Fibroblast of skin of abdomen (primary cell): Measurements from ENCODE around the gene ACTR2.

Experiments used
- DNase-seq: peaks from one replicate; pipeline ENCODE4 v3.0.0-alpha.2; 2013

ACTR2 gene

GRCh38 chr2:65281627-65282351 lies 54.2 kb downstream of the ACTR2 start:
- DNase-seq, result peak; percentile 62

- DNase-seq, result no peak
These were observed 54.9 kb downstream of the ACTR2 start for GRCh38 chr2:65282477-65283053.

DNA sequence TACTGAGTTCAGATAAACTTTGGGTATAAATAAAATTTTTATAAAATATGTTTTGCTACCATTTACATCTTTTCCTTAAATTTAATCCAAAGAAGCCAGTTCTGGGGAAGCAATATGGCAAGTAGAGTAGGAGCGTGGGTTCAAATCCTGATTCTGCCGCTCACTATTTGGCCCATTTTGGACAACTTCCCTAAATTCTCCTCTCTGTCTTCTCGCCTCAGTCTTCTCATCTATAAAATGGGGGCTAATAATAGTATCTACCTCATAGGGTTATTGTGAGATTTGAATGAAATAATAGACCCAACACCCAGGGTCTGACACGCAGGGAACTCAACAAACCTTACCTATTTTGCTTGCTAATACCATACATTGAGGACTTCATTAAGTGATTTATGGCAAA lies 59.7 kb downstream of the ACTR2 start:
- no peak for DNase-seq

GRCh38 chr2:65291216-65292105 lies 63.8 kb downstream of the ACTR2 start:
- DNase-seq, result no peak

GRCh38 chr2:65292106-65292400 lies 64.4 kb downstream of the ACTR2 start:
- no peak for DNase-seq

DNA sequence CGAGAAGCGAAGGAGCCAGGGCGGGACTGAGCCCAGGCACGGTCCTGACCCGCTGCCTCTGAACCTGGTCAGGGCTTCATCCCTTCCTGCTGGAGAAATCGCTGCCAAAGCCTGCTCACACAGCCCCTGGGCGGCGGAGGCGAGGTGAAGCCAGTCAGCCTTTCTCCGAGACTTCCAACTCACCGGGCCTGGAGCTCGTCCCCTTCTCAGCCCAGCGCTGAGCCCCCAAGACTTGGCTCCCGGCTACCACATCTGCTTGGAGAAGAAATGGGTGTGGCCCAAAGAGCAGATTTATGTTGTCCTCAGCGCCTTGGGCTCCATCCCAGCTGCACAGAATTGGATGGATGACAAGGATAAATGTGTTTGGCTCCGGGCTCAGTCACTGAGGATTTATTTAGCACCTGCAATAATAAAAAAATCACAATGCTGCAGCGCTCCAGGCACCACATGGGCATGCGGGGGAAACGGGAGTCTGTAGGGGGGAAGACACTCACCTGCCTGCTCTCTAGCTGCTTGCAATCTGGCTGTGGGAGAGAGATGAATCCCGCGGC lies 64.9 kb downstream of the ACTR2 start:
- no peak for DNase-seq

DNA sequence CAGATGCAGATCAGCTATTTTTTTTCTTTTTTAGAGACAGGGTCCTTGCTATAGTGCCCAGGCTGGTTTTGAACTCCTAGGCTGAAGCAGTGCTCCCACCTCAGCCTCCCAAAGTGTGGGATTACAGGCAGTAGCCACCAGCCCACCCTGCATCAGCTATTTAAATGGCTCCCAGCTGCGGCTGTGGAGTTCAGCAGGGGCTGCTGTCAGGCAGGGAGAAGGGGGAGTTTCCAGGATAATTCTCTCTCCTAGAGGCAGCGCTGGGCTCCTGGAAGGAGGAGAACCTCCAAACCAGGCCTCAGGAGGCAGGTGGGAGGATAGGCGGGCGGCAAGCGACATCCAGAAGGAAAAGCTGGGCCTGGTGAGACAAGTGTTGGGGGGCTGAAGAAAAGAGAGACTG lies 65.7 kb downstream of the ACTR2 start:
- no peak for DNase-seq

DNA sequence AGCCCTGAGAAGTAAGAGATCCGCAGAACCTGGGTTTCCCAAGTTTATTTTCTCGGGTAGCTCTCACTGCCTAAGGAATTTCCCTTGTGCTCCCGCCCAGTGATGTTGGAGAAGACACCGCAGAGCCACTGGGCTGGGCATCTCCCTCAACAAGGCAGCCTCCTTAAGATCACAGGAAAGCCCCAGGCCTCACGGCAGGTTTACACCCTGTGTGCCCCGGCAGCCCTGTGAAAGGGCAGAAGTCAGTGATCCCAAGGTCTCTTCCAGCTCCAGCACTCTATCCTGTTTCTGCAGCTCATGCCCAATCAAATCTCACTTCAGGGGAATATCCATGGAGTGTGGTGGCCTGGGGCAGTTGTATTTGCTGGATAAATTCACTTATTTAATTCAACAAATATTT lies 66.5 kb downstream of the ACTR2 start:
- no peak for DNase-seq

DNA sequence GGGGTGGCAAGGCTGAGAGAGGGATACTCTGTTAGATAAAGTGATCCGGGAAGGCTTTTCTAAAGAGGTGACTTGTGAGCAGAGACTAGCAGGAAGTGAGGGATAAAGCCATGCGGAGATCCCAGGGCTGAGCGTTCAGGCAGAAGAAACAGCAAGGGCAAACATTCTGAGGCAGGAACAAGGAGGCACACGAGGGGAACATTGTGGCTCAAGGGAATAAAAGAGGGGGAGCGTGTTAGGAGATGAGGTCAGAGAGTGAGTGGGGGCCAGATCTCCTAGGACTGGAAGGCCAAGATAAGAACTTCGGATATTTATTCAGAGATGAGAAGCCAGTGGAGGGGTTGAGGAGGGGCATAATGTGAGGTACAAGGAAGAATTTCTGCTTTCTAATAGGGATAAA lies 67.1 kb downstream of the ACTR2 start:
- DNase-seq, result no peak

- no peak for DNase-seq
These were observed 69.3 kb downstream of the ACTR2 start for GRCh38 chr2:65296971-65297370.

GRCh38 chr2:65297544-65297943 lies 69.9 kb downstream of the ACTR2 start:
- no peak for DNase-seq

GRCh38 chr2:65298089-65298488 lies 70.5 kb downstream of the ACTR2 start:
- no peak for DNase-seq

DNA sequence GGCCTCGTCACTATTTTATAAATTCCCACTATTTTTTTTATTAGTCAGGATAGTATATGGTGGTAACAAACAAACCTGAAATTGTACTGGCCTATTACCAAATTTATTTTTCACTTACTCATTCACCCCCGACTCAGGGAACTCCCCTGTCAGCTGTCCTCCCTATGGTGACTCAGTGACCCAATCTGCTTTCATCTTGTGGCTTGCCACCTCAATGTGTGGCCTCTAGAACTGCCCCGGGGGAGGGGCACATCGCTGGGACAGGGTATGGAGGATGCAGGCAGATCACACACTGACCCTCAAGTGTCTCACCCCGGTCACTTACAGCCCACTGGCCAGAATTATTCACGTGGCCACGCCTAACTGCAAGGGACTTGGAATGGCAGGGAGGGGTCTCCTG lies 71.6 kb downstream of the ACTR2 start:
- DNase-seq, result no peak

DNA sequence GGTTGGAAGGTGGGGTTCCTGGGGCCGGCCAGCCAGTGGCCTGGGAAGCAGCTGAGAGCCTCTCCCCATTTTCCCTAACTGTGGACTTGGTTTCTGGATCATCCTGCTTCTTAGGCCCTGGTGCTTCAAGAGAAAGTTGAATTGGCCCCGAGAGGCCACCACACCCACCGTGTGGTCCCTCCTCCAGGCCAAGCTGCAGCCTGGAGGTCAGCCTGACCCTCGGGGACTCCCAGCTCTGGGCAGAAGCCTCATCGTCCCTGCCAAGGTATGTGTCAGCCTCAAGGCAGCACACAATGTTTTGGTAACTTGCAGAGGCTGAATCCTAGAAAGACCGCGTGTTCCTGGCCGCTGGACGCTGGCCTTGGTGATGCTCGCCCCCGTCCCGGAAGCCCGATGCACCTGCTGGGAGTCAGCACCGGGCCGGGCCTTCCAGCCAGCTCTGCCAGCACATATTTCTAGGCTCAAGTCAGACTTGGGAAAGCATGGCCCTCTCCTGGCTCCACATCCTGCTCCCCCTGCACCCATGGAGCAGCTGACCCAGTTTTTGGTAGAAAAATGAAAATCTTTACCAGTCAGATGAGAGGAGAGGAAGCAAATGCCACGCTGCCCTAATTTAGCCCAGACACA lies 72.6 kb downstream of the ACTR2 start:
- no peak for DNase-seq

GRCh38 chr2:65300761-65301711 lies 73.4 kb downstream of the ACTR2 start:
- DNase-seq, result peak; percentile 96

GRCh38 chr2:65305934-65306333 lies 78.3 kb downstream of the ACTR2 start:
- no peak for DNase-seq

GRCh38 chr2:65309699-65310098 lies 82.1 kb downstream of the ACTR2 start:
- no peak for DNase-seq

- no peak for DNase-seq
These were observed 83.4 kb downstream of the ACTR2 start for GRCh38 chr2:65311049-65311448.

DNA sequence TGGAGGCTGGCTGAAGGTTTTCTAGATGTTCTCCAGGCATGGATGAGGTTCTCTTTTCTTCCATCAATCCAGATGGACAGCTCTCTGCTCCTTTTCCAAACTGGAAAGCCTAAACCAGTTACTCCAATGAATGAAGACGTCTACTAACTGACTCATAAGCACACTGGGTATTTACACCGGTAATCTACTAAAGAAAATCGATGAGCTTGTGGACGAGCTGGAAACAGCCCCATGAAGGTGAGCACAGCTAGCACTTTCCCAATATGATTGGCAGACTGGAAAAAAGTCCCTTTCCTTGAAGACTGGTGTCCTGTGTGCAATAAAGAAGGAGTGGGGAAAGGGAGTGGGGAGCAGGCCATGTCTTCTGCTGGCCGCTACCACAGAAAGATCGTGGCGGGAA lies 84.0 kb downstream of the ACTR2 start:
- no peak for DNase-seq

- peak; percentile 36 for DNase-seq
These were observed 85.7 kb downstream of the ACTR2 start for GRCh38 chr2:65313126-65313953.

DNA sequence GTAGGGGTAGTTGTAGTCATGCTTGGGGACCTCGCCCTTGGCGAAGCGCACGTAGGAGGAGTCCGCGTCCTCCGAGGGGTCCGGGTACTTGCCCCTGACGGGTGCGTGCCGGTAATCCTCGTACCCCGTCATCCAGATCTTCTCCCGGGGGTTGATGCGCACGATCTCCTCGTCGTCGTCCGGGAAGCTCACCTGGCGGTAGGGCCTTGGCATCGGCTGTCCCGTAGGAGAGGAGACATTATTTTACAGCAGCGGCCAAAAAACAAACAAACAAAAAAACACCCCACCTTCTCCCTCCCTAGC lies 86.3 kb downstream of the ACTR2 start:
- DNase-seq, result no peak
